ENCODE data around the gene ZPR1.
A peak's percentile ranks its signal among the peaks of the same experiment; 100 is the strongest.

Gene ZPR1

GRCh38 chr11:116750070-116750718 is 37.6 kb downstream of the ZPR1 start:
- no peak for DNase-seq (ENCODE audit: low read depth)

GRCh38 chr11:116742104-116742503 is 45.7 kb downstream of the ZPR1 start:
- no peak for DNase-seq (ENCODE audit: low read depth)

GRCh38 chr11:116740741-116741140 is 47.1 kb downstream of the ZPR1 start:
- no peak for DNase-seq (ENCODE audit: low read depth)

GRCh38 chr11:116738975-116739374 is 48.8 kb downstream of the ZPR1 start:
- no peak for DNase-seq (ENCODE audit: low read depth)

- DNase-seq (ENCODE audit: low read depth) = no peak
These were observed 51.1 kb downstream of the ZPR1 start for GRCh38 chr11:116736763-116737162.

- no peak for DNase-seq (ENCODE audit: low read depth)
These were observed 53.8 kb downstream of the ZPR1 start for GRCh38 chr11:116733969-116734508.

GRCh38 chr11:116733043-116733755 is 54.6 kb downstream of the ZPR1 start:
- DNase-seq (ENCODE audit: low read depth) = no peak

- peak; percentile 12 for DNase-seq (ENCODE audit: low read depth)
These were observed 55.4 kb downstream of the ZPR1 start for GRCh38 chr11:116732271-116733042.

- no peak for DNase-seq (ENCODE audit: low read depth)
These were observed 56.0 kb downstream of the ZPR1 start for GRCh38 chr11:116731821-116732220.

- no peak for DNase-seq (ENCODE audit: low read depth)
These were observed 56.6 kb downstream of the ZPR1 start for GRCh38 chr11:116731097-116731761.

GRCh38 chr11:116730601-116731000 is 57.2 kb downstream of the ZPR1 start:
- no peak for DNase-seq (ENCODE audit: low read depth)

GRCh38 chr11:116730241-116730561 is 57.6 kb downstream of the ZPR1 start:
- DNase-seq (ENCODE audit: low read depth) = no peak

- DNase-seq (ENCODE audit: low read depth) = no peak
These were observed 58.2 kb downstream of the ZPR1 start for GRCh38 chr11:116729501-116730240.

- no peak for DNase-seq (ENCODE audit: low read depth)
These were observed 59.8 kb downstream of the ZPR1 start for GRCh38 chr11:116727990-116728389.

- DNase-seq (ENCODE audit: low read depth) = no peak
These were observed 62.2 kb downstream of the ZPR1 start for GRCh38 chr11:116725434-116726221.

- no peak for DNase-seq (ENCODE audit: low read depth)
These were observed 63.0 kb downstream of the ZPR1 start for GRCh38 chr11:116724813-116725212.
